Activated T-helper 1 cell treated with Interleukin-2 at 50 U/mL for 16 hours (primary cell): ENCODE results near the gene TOMM5.
A peak's percentile ranks its signal among the peaks of the same experiment; 100 is the strongest.

Source experiments
- DNase-seq: peaks from one replicate; pipeline ENCODE4 v3.0.0-alpha.2; 2020; ENCODE audit warnings: low read depth

Gene TOMM5

DNA sequence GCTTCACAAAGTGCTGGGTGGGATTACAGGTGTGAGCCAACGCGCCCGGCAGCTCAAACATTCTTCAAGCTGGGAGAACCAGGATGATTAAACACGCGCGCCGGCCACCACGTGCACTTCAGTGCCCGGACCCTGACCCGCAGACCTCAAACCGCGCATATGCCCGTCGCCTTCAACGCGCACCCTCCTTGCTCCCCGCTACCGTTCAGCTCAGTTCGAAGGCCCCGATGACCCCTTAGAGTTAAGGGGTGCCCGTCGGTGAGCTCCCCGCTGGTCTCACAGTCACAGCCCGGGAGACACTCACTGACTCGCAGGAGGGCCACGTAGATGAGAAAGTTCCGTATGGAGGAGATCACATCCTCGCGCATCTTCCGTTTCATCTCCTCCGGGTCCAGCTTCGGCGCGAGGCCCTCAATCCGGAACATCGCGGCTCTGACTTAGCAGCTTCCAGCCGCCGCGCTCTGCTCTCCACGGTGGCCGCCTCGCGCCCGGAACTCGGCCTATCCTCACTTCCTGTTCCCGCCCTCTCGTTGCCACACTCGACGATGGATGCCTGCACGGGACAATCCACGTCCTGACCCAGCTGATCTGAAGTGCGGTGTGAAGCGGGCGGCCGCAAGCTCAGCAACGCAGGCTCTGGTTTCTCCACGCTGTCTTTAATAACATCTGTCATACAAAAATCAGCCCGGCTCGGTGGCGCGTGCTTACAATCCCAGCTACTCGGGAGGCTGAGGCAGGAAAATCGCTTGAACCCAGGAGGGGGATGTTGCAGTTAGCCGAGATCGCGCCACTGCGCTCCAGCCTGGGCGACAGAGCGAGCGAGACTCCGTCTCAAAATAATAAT lies at the start of gene TOMM5:
Gene TOMM5, minus strand, starts transcription at position 490 of the 844 bp plus-strand sequence. Its CDS starts 65 bp downstream, at position 425.
- peak; percentile 84 for DNase-seq

DNA sequence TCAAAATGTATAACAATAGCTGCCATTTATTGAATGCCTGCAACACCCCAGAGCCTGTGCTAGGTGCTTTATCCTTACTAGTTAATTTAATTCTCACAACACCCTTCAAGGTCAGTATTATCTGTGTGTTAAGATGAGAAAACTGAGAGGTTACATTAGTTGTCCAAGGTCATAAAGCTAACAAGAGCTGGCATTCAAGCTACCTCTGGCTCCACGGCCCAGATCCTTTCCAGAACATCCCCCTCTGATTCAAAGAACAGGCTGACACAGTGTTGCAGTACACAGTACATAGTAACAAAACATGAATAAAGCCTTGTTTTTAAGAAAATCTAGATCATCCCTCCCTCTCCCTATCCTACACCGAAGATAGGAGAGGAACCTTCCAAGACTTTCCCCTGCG lies 48.9 kb upstream of the TOMM5 start:
- DNase-seq: no peak

DNA sequence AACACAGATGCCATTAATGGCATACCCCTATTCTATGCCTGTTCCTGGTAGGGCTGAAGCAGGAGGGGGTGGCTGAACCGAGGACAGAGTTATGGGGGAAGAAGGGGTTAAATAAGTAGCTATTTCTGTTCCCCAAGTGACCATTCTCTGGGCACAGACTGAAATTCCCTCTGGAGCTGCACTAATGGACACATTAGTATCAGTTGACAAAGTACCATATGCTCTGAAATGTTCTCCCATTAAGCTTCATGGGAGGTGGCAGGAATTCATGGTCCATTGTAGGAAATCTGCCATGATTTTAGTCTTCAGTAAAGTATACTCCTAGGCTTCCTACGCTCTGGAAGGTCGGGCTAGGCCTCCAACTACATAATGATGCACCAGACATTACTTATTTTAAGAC lies 47.8 kb upstream of the TOMM5 start:
- no peak for DNase-seq

DNA sequence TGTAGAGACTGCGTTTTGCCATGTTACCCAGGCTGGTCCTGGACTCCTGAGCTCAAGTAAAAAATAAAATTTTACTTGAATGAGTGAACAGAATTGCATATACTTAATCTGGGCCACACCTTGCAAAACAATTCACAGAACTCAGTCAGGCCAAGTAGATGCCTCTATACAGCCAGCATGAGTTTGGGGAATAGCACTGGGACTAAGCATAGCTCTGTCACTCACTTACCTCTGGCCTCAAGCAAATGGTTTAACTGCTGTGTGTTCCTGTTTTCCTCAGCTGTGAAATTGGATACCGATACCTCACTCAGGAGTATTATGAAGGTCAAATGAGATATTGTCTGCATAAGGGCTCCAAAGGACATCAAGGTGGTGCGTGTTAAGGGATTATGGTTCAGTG lies 47.4 kb upstream of the TOMM5 start:
- no peak for DNase-seq

DNA sequence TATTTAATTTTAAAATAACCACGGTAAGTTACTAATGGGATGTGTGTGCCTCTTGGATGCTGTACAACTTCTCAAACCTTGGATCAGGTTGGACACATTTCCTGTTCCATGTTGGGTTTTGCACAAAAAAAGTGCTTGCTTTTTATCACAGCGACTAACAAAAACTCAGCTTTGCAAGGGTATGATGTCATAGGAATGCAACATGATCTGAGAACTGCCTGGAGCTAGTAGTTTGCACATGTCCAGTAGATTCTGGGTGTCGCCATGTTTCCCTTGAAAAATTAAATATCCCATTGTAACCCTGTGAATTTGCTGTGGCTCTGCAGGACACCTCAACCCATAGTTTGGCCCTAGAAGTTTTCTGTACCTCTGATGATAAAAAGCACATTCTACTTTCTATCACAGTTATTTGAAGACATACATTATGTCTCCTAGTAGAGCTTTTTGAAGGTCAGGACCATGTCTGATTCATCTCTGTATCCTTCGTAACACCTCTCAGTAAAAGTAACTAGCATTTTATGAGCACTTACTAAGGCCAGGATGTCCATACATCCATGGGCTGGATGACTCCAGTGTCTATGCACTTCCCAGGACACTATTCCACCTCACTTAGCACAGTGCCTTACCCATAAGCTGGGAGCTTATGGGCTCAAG lies 46.8 kb upstream of the TOMM5 start:
- no peak for DNase-seq

DNA sequence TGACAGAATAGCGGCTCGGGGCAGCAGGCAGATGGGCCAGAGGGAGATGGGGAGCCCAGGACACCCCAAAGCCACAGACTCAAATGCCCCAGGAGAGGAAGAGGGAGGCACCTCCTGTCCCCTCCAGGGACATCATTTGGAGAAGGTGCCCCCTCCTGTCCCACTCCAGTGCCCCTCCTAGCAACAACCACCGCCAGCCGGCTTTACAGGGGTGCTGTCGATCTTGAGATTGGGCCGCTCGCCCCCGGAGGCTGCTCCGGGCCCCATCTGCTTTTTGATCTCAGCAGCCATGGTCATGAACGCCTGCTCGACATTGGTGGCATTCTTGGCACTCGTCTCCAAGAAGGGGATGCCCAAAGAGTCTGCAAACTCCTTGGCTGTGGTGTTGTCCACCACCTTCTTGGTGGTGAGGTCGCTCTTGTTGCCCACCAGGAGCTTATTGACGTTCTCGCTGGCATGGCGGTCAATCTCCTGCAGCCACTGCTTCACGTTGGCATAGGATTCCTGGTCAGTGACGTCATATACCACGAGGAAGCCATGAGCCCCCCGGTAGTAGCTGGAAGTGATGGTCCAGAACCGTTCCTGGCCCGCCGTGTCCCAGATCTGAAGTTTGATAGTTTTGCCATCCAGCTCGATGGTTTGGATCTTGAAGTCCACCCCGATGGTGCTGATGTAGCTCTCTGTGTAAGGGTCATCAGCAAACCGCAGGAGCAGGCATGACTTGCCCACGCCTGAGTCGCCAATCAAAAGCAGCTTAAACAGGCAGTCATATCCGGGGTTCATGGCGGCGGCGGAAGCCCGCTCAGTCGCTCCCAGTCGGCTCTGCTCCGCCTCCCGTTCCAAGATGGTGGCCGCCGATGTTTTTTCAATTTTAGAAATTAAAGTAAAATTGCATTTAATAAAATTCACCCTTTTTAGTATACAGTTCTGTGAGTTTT lies 44.4 kb upstream of the TOMM5 start:
- DNase-seq: no peak

DNA sequence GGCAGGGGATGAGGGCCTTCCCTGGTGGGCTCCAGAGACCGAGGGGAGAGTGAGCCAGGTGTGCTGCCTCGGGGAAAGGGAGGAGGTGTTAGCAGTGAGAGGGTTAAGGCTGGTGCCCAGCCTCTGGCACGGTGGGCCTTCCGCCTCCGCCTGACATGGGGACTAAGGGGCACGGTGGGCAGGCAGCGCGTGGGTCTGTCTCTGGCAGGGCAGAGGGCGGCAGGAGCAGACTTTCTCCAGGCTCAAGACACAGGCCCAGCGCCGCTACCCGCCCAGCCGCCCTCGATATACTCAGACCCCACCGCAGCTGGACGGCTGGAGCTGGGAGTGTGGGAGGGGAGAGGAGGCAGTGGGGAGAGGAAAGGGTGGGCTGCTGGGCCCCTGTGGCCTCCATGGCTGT lies 43.4 kb upstream of the TOMM5 start:
- DNase-seq: no peak

DNA sequence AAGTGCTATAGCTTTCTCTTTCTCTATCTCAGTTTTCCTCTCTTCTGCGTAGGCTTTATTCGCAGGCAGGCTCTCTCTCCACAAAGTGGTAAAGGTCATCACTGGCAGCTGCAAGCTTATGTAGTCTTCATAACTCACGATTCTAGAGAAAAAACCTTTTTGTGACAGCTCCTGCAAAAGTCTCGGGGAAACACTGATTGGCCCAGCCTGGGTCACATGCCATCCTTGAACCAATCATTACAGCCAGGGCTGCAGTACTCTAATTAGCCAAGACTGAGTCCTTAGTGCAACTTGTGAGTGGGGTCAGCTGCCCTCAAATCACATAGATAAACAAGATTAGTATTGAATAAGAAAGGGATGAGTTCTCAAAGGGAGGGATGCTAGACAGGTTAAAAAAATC lies 40.1 kb upstream of the TOMM5 start:
- no peak for DNase-seq

DNA sequence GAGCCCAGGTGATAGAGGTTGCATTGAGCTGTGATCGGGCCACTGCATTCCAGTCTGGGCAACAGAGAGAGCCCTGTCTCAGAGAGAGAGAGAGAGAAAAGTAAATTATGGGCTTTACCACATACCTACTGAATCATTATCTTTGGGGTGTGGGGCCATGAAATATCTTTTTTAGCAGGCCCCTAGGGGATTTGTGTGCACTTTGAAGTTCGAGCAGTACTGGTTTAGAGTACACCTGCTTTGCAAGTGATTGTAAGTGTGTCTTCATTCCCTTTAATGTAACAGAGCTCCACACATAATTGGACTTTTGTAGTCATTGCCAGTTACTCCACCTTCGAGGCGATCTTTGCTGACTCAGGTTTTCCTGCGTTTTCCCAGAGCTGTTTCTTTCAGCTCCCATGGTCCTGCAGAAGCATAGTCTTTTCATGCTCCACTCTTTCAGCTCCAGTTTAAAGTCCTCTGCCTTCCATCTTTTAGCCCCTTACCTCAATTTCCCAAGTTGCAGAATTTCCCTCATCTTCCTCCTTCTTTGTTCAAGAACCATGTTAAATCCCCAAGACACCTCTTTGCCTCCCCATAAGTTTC lies 34.4 kb upstream of the TOMM5 start:
- DNase-seq: no peak

DNA sequence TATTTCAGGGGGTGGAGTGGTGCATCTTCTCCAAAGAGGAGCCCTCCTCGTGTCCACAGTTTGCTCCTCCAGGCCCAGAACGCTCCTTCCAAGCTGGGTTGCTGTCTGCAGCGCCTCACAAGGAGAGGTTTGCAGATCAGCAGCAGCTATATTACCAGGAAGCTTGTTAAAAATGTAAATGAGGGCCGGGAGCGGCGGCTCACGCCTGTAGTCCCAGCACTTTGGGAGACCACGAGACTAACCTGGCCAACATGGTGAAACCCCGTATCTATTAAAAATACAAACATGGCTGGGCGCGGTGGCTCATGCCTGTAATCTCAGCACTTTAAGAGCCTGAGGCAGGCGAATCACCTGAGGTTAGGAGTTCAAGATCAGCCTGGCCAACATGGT lies 33.4 kb upstream of the TOMM5 start:
- DNase-seq: no peak

DNA sequence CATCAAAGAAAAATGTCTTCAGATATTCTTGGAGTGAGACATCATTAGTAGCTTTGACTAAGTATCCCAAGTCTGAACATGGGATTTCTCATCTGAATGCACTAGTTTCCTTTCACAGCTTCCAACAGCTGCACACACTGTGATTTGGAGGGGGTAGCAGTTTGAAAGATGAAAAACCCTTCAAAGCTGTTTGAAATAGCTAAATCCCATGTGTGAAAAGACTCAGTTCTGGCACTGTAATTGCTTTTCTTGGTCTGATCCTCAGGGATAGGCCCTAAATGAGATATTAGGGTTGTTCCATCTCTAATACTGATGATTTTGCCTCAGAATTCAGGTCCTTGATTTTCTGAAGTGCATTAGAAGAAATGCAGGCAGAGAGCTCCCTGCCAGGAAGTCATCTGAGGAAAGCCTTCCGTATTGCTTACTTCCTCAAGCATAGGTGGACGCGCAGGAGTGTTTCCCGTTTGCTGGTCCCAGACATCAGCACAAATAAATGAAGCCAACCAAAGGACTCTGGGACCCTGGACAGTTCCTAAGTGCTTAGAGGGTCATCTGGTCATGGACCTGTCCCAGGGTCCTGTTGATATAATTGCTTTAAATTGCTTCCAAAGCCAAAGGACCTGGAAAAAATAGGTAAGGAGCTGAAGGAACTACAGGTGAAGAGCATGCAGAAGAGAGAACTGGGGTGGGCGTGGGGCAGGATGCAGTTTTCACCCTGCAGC lies 32.8 kb upstream of the TOMM5 start:
- no peak for DNase-seq

DNA sequence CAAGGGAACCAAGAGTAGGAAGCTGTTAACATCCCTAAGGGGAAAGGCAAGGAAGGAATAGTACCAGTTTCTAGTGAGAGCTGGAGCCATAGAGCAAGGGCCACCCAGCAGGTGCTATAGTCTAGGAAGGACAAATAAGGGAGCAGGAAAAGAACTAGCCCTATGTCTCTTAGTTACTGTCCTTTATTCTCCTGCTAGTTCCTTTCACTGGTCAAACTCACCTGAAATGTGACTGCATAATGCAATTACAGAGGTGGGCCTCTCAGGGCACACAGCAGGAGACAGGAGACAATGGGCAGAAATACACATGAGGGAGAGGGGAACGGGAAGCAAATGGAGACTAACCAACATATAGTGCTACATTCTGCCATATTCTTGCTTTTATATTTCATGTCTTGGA lies 31.7 kb upstream of the TOMM5 start:
- no peak for DNase-seq

DNA sequence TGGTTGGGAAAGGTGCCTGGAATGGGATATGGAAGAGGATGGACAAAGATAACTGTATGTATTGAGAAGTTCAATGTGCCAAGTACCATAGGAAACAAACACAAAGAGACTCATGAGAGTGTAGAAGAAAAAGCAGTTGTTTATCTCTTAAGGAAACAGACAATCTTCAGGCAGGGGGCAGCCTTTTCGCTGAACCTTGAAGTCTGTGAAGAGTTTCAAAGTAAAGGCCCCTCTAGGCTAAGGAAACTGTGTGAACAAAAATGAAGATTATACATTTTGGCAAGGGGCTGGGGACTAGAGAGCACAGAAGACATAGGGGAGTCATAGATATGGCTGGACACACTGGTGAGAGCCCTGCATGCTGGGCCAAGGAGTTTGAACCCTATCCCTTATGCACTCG lies 30.9 kb upstream of the TOMM5 start:
- no peak for DNase-seq

DNA sequence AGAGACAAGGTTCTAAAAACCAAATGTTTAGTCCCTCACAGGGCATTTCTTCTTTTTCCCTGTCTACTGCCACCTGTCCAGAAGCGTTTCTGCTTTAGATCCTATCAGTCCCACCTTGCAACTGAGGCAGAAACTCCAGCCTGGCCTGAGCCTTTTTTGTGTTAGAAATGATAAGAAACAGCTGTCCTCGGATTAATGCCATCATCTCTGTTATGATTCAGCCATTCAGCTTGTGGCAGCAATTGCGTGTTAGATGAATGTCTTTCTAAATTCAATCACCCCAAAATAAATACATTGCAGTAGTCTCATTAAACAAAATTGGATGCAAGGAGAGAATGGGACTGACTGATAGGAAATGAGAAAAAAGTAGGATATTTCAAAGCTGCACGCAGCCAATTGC lies 30.1 kb upstream of the TOMM5 start:
- DNase-seq: no peak

DNA sequence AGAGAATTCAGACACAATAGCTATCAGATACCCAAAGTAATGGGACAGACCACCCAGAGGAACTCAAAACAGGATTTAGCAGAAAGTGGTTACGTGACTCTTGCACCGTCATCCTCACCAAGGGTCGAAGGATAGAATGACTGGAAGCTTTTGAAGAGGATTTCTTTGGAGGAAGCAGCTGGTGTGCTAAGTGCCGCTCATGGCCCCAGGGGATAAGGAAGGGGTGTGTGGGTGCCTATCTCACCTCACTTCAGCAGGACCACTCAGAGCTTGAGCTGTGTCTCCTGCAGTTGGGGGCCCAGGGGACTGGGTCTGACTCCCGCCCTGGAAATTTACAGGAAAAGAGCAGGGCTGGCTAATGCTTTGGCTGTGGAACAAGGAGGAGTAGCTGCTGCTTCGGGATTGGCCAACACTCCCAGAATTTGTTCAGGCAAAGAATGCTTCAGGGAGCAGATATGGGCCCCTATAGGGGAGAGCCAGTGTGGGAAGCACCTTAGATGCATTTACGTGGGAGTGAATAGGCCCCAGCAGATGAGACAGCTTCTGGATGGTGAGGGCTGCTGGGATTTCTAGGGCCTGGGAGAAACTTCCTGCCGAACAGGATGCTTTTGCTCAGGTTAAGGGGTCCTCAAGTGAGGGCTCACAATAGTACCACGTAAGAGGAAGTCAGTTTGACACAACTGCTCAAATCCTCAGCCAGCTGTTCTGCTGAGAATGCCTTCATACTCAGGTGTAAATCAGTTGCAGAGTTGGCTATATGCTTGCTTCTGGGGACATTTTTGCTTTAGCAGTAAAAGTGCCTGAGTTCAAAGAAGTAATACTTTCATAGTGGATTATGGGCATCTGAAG lies 29.1 kb upstream of the TOMM5 start:
- no peak for DNase-seq

DNA sequence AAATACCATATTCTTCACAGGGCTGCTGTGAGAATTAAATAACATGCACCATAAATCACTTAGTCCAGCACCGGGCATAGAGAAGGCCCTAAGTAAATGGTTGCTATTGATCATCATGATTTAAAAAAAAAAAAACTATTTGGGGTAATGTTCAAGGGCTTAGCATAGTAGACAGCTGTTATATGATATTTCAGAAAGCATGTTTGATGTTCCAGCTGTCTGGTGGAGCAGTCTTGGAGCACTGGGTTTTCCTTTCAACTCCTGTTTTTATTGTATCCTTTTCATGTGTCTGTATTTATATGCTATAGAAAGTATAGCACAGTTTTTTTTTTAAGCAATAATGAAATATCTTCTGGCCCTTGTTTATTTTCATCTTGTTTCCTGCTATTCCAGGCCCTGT lies 28.0 kb upstream of the TOMM5 start:
- DNase-seq: no peak

DNA sequence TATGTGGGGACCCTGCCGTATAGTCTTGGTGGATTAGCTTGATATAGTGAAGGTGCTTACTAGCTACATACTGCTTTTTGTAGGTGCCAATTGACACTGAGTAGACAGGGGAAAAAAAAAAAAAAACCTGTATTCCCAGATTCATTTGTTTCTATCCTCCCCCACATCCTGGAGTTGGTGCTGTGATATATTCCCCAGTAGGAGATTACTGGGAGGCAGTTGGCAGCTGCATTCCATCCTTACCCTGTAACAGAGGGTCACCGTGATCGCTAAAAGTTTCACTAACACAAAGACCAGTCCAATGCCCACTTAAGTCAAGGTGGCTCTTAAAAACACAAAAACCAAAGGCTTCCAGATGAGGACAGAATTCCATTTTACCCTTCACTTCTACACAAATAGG lies 27.4 kb upstream of the TOMM5 start:
- DNase-seq: no peak

DNA sequence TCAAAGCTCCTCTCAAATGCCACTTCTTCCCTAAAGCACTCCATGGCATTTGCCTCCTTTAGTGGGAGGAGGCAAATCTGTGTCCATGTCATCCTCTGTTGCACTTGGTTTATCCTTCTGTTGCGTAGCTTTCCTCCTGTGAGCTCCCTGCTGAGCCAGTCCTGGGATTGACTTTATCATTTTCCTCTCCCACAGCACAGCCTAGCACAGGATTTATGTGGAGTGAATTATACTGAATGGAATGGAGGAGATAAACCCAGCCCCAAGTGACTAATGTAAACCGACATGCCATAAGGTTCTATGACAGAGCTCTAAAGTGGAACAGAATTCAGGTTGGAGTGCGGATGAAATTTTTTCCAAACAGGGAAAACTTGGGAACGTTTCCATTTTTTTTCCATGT lies 26.4 kb upstream of the TOMM5 start:
- DNase-seq: no peak

DNA sequence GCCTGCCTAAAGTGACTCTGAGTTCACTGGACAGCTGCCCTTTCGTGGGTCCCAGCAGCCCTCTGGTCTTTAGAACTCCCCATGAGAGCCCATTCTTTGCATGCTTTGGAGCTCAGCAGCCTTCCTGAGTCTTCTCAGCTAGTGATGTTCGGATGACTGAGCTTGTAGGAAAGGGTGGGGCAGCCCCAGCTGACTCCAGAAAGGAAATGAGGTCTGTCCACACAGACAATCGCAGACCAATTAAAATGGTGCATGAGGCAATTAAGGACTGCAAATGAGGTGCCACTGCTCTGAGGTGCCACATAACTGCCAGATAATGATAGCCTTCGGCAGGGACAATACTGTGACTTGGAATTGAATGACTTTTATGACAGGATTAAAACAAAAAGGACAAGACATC lies 25.4 kb upstream of the TOMM5 start:
- no peak for DNase-seq

DNA sequence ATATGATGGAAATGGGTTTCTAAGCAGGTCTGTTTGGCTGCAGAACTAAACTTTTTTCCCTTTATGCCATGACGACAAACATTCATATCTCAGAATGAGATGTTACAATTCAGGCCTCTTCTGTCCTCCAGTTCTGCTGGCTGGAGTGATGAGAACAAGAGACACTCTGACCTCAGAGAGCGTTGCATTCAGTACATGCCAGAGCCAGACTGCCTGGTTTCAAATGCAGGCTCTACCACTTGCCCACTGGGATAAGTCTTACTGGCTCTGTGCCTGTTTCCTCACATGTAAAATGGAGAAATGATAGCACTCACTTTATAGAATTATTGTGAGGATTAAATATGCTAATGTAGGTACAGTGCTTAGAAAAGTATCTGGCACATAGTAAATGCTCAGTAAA lies 24.8 kb upstream of the TOMM5 start:
- DNase-seq: no peak

DNA sequence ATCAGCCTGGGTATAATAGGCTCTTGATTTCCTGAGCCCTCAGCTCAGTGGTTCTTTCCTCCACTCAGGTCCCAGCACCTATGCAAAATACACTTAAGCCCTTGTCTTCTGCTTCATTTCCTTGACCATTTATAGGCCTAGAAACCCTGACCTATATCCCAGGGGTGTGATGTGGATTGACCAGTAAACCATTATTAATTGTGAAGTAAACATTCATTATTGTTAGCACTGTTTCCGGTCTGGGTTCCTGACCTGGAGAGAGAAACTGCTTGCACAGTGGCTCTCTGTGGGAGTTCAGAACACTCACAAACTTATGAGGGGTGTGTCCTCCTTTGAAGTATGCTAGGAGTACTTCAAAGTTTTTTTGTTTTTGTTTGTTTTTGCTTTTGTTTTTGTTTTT lies 19.6 kb upstream of the TOMM5 start:
- DNase-seq: no peak
